ENCODE measurements around the gene SLC2A4RG.

Gene SLC2A4RG, protein sequence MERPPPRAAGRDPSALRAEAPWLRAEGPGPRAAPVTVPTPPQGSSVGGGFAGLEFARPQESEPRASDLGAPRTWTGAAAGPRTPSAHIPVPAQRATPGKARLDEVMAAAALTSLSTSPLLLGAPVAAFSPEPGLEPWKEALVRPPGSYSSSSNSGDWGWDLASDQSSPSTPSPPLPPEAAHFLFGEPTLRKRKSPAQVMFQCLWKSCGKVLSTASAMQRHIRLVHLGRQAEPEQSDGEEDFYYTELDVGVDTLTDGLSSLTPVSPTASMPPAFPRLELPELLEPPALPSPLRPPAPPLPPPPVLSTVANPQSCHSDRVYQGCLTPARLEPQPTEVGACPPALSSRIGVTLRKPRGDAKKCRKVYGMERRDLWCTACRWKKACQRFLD

DNA sequence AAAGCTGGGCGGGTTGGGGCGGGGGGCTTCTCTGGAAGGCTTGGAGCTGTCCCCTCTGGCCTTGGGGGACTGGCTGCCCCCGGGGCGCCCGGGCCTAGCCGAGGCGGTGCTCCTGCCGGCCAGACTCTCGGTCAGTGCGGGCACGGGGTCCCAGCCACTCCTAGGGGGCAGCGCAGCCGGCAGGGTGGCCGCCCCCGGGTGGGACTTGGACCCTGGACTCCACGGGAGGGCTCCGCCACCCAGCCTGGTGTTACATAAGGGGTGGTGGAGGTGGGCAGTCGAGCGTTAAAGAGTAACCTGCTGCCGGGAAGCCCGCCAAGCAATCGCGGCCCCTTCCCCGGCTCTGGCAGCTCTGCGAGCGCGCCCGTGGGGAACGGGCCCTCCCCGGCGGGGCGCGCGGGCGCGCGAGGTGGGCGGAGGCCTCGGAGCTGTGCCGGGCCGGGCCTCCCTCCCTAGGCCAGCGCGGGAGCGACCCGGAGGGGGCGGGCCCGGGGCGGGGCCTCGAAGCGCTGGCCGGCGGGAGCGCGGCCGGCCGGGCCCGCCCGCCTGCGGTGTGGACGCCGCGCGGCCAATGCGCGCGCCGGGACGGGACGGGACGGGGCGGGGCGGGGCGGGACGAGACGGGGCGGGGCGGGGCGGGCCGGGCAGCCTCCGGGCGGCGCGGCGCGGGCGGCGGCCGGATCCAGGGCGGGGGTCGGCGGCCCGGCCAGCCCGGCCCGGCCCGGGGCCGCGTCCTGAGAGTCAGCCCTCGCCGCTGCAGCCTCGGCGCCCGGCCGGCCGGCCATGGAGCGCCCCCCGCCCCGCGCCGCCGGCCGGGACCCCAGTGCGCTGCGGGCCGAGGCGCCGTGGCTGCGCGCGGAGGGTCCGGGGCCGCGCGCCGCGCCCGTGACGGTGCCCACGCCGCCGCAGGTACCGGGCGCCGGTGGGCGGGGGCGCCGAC, at the start of gene SLC2A4RG:
Gene SLC2A4RG (plus strand): TSS at position 647 of the 940 bp plus-strand sequence. CDS start 137 bp downstream, at position 784.
- DNase-seq (ENCODE audit: low read depth in 2 of 2, low spot score in 1 of 2) = no peak

DNA sequence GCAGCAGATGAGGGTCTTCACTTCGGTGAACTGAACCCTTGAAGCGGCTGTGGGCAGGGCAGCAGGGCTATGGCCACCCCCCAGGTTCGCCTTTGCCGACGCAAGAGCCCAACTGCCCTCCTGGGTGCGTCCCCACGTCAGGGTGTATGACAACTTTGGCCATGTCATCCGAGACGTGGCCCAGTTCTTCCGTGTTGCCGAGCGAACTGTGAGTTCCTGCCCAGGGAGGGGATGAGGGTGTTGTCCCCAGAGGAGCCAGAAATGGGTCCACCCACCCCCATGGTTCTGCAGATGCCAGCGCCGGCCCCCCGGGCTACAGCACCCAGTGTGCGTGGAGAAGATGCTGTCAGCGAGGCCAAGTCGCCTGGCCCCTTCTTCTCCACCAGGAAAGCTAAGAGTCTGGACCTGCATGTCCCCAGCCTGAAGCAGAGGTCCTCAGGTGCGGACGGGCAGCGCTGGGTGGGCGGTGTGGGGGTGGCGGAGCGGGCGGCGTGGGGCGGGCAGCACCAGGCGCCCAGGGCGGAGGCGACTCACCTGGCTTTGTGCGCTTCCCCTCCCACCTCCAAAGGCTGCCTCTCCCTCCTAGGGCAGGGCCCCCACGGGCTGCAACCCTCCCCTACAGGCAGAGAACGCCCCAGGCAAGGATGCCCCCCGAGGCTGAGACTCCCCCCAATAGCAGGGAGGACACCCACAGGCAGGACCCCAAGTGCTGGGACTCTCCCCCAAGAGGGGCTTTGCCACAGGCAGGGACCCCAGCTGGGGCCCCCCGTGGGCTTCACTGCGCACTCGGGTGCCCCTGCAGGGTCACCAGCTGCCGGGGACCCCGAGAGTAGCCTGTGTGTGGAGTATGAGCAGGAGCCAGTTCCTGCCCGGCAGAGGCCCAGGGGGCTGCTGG, 49.3 kb upstream of the SLC2A4RG start:
- DNase-seq (ENCODE audit: low read depth in 2 of 2, low spot score in 1 of 2) = no peak

DNA sequence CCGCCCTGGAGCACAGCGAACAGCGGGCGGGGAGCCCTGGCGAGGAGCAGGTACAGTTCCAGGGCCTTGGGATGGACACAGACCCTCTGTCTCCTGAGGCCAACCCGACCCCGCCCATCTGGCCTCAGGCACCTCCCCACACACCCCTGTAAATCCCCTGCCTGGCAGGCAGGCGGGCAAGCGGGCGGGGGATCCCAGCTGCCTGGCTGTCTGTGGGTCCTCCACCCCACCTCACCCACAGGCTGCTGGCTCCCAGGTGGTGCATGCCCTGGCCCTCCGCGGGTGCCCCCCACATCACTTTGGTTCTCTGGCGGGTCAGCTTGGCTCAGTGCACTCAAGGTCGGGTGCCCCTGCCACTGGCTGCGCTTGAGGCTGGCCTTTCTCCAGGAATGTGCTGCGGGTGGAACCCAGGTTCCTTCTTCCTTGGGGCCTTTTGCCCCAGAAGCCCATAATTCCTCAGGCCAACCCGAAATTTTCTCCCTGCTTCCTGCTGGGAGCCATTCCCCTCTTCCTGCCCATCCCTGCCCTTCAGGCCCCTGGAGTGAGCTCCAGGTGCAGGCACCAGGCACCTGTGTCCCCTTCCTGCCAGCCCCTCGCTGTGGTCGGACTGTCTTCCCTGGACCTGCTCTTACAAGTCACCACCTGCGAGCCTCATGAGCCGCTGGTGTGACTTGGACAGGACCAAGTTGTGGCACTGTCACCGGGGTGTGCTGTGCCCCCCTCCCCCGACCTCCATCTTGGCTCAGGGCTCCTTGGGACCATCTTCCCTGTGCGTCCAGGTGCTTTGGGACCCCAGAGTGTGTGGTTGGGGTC, 48.5 kb upstream of the SLC2A4RG start:
- DNase-seq (ENCODE audit: low read depth in 2 of 2, low spot score in 1 of 2) = no peak

DNA sequence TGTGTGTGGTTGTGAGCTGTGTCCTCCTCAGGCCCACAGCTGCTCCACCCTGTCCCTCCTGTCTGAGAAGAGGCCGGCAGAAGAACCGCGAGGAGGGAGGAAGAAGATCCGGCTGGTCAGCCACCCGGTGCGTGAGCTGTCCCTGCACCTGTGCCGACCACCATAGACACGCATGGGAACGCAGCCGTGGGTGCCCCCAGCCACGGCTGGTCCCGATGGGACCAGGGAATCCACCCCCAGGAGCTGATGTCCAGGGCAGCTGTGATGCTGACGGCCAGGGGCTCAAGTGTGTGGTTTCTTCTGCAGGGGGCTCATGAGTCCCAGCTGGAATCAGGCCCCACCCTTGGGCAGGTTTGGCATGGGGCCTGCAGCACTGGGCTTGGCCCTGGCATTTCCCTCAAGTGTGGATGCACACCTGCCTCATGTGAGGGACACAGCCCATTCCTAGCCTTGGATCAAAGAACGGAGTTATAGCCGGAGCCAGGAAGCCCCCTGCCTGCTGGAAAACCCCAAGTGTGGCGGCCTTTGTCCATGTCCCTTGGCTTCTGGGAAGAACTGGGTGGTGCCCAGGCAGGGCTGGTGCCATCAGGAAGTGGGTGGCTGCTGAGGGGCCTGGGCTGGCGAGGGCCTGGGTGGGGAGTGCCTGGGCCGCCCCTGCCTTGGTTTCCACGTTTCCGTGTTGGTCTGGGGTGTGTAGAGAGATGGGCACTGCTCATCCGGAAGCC, 47.7 kb upstream of the SLC2A4RG start:
- no peak for DNase-seq (ENCODE audit: low read depth in 2 of 2, low spot score in 1 of 2)

DNA sequence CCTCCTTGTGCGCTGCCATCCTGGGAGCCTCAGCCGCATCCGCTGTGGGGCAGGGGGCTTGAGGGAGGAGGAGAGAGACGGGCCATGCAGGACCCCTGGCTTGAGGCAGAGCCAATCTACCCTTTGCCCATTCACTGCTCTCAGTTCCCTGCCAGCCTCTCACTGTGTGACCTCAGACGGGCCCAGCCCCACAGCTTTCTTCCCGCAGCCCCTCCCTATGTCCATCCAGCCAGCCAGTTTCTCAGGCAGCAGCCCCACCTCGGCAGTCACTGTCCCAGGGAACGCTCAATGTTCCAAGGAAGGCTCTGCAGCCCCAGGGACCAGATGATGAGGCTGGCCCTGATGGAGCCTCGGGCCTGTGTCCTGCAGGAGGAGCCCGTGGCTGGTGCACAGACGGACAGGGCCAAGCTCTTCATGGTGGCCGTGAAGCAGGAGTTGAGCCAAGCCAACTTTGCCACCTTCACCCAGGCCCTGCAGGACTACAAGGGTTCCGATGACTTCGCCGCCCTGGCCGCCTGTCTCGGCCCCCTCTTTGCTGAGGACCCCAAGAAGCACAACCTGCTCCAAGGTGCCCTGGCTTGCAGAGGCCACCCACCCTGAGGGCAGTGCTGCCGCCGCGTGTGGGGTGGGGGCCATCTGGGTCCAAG, 47.0 kb upstream of the SLC2A4RG start:
- no peak for DNase-seq (ENCODE audit: low read depth in 2 of 2, low spot score in 1 of 2)

DNA sequence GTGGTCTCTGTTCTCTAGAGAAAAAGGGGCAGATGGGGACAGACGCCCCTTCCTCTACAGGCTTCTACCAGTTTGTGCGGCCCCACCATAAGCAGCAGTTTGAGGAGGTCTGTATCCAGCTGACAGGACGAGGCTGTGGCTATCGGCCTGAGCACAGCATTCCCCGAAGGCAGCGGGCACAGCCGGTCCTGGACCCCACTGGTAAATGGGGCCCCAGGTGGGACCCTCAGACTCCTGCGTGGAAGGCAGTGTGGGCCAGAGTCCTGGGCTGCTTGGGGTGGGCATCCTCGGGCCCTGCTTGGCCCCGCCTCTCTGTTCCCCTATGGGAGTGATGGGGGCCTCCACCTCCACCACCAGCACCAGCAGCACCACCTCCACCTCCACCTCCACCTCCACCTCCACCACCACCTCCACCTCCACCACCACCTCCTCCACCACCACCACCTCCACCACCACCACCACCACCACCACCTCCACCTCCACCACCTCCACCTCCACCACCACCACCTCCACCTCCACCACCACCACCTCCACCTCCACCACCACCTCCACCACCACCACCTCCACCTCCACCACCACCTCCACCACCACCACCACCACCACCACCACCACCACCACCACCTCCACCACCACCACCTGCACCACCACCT, 46.4 kb upstream of the SLC2A4RG start:
- no peak for DNase-seq (ENCODE audit: low read depth in 2 of 2, low spot score in 1 of 2)

DNA sequence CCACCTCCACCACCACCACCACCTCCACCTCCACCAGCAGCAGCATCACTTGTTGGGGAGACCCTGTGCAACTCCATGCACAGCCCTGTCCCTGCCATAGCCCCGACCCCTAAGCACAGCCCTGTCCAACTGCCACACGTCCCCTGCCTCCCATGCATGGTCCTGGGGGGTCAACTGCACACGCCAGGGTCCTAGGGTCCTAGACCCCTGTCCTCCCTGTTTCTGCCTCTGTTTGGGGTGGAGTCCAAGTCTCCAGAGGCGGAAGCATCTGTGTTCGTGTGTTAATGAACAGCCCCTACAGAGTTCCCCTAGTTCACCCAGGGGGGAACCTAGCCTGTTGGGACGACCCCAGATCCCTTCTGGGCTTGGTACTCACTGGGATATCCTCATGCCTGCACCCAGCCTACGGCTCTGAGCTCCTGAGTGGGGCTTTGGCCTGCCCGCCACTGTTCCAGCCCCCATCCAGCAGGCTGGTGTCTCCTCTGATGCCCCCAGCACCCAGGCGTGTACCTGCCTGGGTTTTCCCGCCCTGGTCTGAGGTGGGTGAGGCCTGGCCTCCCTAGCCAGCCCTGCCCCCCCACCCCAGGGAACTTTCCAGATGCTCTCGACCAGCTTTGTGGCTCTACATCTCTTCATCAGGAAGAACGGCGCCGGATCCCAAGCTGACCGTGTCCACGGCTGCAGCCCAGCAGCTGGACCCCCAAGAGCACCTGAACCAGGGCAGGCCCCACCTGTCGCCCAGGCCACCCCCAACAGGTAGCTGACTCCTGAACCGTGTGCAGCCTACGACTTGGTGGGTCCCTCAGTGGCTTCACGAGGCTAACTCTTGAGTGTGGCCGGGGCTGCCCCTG, 45.6 kb upstream of the SLC2A4RG start:
- no peak for DNase-seq (ENCODE audit: low read depth in 2 of 2, low spot score in 1 of 2)

DNA sequence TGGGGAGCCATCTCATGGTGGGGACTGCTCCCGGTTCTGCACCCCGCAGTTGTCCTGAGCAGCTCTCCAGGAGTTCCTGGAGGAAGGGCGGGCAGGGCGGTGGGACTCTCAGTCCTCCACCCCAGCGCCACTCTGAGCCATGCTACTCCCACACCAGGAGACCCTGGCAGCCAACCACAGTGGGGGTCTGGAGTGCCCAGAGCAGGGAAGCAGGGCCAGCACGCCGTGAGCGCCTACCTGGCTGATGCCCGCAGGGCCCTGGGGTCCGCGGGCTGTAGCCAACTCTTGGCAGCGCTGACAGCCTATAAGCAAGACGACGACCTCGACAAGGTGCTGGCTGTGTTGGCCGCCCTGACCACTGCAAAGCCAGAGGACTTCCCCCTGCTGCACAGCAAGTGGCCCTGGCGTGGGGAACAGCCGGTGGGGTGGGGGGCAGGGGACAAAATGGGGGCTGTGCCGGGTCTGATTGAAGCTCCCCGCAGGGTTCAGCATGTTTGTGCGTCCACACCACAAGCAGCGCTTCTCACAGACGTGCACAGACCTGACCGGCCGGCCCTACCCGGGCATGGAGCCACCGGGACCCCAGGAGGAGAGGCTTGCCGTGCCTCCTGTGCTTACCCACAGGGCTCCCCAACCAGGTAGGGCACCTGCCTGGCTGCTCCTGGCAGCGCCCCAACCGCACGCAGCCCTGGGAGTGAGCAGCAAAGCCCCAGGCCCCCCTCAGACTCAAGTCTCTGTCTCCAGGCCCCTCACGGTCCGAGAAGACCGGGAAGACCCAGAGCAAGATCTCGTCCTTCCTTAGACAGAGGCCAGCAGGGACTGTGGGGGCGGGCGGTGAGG, 44.8 kb upstream of the SLC2A4RG start:
- DNase-seq (ENCODE audit: low read depth in 2 of 2, low spot score in 1 of 2) = no peak

DNA sequence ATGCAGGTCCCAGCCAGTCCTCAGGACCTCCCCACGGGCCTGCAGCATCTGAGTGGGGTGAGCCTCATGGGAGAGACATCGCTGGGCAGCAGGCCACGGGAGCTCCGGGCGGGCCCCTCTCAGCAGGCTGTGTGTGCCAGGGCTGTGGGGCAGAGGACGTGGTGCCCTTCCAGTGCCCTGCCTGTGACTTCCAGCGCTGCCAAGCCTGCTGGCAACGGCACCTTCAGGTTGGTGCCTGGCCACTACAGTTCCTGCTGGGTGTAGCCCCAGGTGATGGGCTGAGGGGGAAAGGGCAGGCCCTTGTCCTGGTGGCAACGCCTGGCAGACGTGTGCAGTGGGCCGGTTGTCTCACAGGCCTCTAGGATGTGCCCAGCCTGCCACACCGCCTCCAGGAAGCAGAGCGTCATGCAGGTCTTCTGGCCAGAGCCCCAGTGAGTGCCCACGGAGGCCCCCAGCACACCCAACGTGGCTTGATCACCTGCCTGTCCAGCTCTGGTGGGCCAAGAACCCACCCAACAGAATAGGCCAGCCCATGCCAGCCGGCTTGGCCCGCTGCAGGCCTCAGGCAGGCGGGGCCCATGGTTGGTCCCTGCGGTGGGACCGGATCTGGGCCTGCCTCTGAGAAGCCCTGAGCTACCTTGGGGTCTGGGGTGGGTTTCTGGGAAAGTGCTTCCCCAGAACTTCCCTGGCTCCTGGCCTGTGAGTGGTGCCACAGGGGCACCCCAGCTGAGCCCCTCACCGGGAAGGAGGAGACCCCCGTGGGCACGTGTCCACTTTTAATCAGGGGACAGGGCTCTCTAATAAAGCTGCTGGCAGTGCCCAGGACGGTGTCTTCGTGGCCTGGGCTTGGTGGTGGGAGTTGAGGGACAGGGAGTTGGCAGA, 43.9 kb upstream of the SLC2A4RG start:
- no peak for DNase-seq (ENCODE audit: low read depth in 2 of 2, low spot score in 1 of 2)

DNA sequence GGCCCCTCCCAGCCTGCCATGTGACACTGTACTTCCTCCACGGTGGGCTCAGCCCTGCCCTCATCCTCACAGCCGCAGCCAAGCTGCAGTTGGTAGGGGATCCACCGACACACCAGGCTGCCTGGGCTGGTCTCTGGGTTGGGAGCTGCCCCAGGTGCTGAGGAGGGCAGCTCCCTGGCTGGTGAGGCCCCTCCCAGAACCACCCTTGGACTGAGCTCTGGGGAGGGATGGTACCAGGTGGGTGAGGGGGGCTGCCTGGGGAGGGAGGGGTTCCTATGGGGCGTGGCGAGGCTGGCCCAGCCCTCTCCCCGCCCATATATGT, 43.3 kb upstream of the SLC2A4RG start:
- DNase-seq (ENCODE audit: low read depth in 2 of 2, low spot score in 1 of 2) = no peak

DNA sequence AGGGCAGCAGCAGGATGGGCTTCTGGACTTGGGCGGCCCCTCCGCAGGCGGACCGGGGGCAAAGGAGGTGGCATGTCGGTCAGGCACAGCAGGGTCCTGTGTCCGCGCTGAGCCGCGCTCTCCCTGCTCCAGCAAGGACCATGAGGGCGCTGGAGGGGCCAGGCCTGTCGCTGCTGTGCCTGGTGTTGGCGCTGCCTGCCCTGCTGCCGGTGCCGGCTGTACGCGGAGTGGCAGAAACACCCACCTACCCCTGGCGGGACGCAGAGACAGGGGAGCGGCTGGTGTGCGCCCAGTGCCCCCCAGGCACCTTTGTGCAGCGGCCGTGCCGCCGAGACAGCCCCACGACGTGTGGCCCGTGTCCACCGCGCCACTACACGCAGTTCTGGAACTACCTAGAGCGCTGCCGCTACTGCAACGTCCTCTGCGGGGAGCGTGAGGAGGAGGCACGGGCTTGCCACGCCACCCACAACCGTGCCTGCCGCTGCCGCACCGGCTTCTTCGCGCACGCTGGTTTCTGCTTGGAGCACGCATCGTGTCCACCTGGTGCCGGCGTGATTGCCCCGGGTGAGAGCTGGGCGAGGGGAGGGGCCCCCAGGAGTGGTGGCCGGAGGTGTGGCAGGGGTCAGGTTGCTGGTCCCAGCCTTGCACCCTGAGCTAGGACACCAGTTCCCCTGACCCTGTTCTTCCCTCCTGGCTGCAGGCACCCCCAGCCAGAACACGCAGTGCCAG, 42.8 kb upstream of the SLC2A4RG start, which contains the start of gene TNFRSF6B:
Gene TNFRSF6B (plus strand): TSS at position 25 of the 729 bp plus-strand sequence. CDS start 116 bp downstream, at position 141.
- DNase-seq (ENCODE audit: low read depth in 2 of 2, low spot score in 1 of 2) = no peak

DNA sequence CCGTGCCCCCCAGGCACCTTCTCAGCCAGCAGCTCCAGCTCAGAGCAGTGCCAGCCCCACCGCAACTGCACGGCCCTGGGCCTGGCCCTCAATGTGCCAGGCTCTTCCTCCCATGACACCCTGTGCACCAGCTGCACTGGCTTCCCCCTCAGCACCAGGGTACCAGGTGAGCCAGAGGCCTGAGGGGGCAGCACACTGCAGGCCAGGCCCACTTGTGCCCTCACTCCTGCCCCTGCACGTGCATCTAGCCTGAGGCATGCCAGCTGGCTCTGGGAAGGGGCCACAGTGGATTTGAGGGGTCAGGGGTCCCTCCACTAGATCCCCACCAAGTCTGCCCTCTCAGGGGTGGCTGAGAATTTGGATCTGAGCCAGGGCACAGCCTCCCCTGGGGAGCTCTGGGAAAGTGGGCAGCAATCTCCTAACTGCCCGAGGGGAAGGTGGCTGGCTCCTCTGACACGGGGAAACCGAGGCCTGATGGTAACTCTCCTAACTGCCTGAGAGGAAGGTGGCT, 42.2 kb upstream of the SLC2A4RG start:
- DNase-seq (ENCODE audit: low read depth in 2 of 2, low spot score in 1 of 2) = no peak

DNA sequence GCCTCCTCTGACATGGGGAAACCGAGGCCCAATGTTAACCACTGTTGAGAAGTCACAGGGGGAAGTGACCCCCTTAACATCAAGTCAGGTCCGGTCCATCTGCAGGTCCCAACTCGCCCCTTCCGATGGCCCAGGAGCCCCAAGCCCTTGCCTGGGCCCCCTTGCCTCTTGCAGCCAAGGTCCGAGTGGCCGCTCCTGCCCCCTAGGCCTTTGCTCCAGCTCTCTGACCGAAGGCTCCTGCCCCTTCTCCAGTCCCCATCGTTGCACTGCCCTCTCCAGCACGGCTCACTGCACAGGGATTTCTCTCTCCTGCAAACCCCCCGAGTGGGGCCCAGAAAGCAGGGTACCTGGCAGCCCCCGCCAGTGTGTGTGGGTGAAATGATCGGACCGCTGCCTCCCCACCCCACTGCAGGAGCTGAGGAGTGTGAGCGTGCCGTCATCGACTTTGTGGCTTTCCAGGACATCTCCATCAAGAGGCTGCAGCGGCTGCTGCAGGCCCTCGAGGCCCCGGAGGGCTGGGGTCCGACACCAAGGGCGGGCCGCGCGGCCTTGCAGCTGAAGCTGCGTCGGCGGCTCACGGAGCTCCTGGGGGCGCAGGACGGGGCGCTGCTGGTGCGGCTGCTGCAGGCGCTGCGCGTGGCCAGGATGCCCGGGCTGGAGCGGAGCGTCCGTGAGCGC, 41.6 kb upstream of the SLC2A4RG start:
- DNase-seq (ENCODE audit: low read depth in 2 of 2, low spot score in 1 of 2) = no peak

DNA sequence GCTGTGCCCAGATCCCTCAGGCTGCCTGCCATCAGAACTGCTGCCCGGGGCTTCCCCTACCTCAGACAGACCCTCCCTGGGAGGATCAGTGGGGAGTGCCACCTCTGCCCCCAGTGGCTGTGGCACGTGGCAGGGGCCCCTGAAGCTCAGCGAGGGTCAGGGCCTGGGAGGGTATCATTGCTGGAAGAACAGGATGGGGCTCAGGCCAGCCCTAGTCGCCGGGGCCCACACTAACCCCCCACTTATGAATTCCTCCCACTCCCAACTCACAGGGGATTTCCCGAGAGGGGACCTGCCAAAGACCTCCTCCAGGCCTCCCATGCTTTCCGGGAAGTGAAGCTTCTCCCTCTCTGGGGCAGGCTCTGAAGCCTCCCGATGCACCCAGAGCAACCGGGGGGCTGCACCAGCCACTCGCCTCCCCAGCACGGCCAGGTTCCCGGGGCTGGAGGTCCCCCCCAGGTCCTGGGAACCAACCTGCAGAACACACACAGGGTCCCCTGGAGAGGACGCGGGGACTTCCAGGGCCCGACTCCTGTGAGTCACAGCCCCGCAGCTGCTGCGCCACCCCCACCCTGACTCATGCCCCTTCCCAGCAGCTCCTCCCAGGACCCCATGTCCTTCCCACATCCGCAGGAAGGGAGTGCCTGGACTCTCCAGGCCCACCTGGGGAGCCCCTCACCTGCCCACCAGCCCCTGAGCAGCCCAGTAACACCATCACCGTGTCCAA, 40.7 kb upstream of the SLC2A4RG start:
- no peak for DNase-seq (ENCODE audit: low read depth in 2 of 2, low spot score in 1 of 2)
